HepG2 (cell line): Measurements from ENCODE around the gene MAPK8IP3. TPM values are rescaled to one million over a fixed set of nuclear protein-coding genes. Genes with fewer than 3 reads are reported as not detected.

Experiments
- ATAC-seq: fragments of 200-7000 bp; cut with Tn5 transposase; 3 replicates; pipeline ENCODE4 v1.9.1; 2020; ENCODE audit warnings: mild to moderate bottlenecking, moderate library complexity
- BruUV-seq: library from RNA; stranded (reverse); fragments of 400-500 nt; replicated peaks from 2 replicates; lab custom pipeline; 2021; lab: Mats Ljungman, UMichigan
- CTCF ChIA-PET: fragments of 300-600 bp; formaldehyde crosslinking; extraction: SDS; loops from one replicate; lab custom pipeline; 2021; ENCODE audit warnings: low total read pairs, inconsistent platforms, low intra/inter-chr PET ratio; lab: Yijun Ruan, JAX
- POLR2A ChIA-PET: fragments of 350-600 bp; sonication (Branson Sonifier 250); formaldehyde crosslinking; loops from one replicate; lab custom pipeline; 2020; ENCODE audit warnings: antibody characterized with exemption, inconsistent platforms; lab: Yijun Ruan, JAX
- DNase-seq: peaks from one replicate; pipeline ENCODE4 v3.0.0-alpha.2; 2015; ENCODE audit warnings: low spot score
- FAIRE-seq: peaks from 3 replicates; lab custom pipeline; 2011; peaks lifted over from hg19 to GRCh38; lab: Jason Lieb, UNC
- H2AFZ ChIP-seq: one replicate; pipeline ENCODE4 v1.6.1; 2011; ENCODE audit warnings: low read length, inconsistent platforms
- H3K27ac ChIP-seq: fragments of 300-600 bp; 3 replicates; pipeline ENCODE4 v1.8.0; 2011; ENCODE audit warnings: mixed run types, mild to moderate bottlenecking, mixed read lengths, low read length, inconsistent platforms; ENCODE audit not compliant: insufficient read depth; ENCODE audit errors: extremely low read length
- H3K27me3 ChIP-seq, 2 experiments: fragments of 200-600 bp in 1 of 2; 2 replicates in 1 of 2; 3 replicates in 1 of 2; pipeline versions ENCODE4 v1.6.0 to v1.8.0; 2011; ENCODE audit warnings: low read length in 2 of 2, mild to moderate bottlenecking in 2 of 2, moderate library complexity in 2 of 2, inconsistent platforms in 1 of 2; ENCODE audit not compliant: insufficient read depth in 2 of 2, control insufficient read depth in 1 of 2
- H3K36me3 ChIP-seq, 2 experiments: fragments of 200-600 bp in 1 of 2; replicated peaks in 1 of 2; 2 replicates in 1 of 2; 3 replicates in 1 of 2; pipeline versions ENCODE4 v1.5.1 to v1.8.0; 2011; ENCODE audit warnings: low read length in 2 of 2, inconsistent platforms in 1 of 2; ENCODE audit not compliant: insufficient read depth in 2 of 2, control insufficient read depth in 1 of 2
- H3K4me1 ChIP-seq: 2 replicates; pipeline ENCODE4 v1.5.1; 2012; ENCODE audit warnings: low read length, inconsistent platforms; ENCODE audit not compliant: insufficient read depth
- H3K4me2 ChIP-seq: 2 replicates; pipeline ENCODE4 v1.6.0; 2011; ENCODE audit warnings: low read depth, low read length, inconsistent platforms
- H3K4me3 ChIP-seq, 3 experiments: fragments of 200-600 bp in 1 of 3; sonication (generic), shearing (Covaris generic) in 1 of 3; replicated peaks in 1 of 3; 2 replicates each; pipeline ENCODE4 v1.5.1; 2011 to 2016; ENCODE audit warnings: low read length in 3 of 3, inconsistent platforms in 2 of 3, low read depth in 2 of 3, mild to moderate bottlenecking in 2 of 3, control low read depth in 1 of 3, mixed read lengths in 1 of 3; ENCODE audit not compliant: insufficient read depth in 1 of 3
- H3K79me2 ChIP-seq: one replicate; pipeline ENCODE4 v1.6.1; 2011; ENCODE audit warnings: low read length, inconsistent platforms; ENCODE audit not compliant: insufficient read depth
- H3K9ac ChIP-seq: 2 replicates; pipeline ENCODE4 v1.6.0; 2011; ENCODE audit warnings: mild to moderate bottlenecking, low read depth, low read length, inconsistent platforms; ENCODE audit not compliant: insufficient read depth
- H3K9me3 ChIP-seq: 2 replicates; pipeline ENCODE4 v1.5.1; 2012; ENCODE audit warnings: mild to moderate bottlenecking, low read length
- H4K20me1 ChIP-seq: 2 replicates; pipeline ENCODE4 v1.6.0; 2011; ENCODE audit warnings: inconsistent platforms, mild to moderate bottlenecking, low read length, moderate library complexity; ENCODE audit not compliant: insufficient read depth
- ATF3 ChIP-seq: sonication (generic); formaldehyde crosslinking; IDR thresholded peaks from 2 replicates; pipeline ENCODE4 v1.4.0; 2020; ENCODE audit warnings: missing genetic modification reagents
- BORCS8-MEF2B ChIP-seq: sonication (generic); formaldehyde crosslinking; IDR thresholded peaks from 2 replicates; pipeline ENCODE4 v1.8.0; 2022; ENCODE audit warnings: mild to moderate bottlenecking, missing genetic modification reagents
- FOXK1 ChIP-seq: sonication (generic); formaldehyde crosslinking; IDR thresholded peaks from 2 replicates; pipeline ENCODE4 v1.4.0; 2020; ENCODE audit warnings: low read depth, missing genetic modification reagents, borderline replicate concordance
- HNF1A ChIP-seq, 2 experiments: sonication (generic) in 1 of 2; formaldehyde crosslinking in 1 of 2; IDR thresholded peaks; 2 replicates each; pipeline versions ENCODE4 v1.4.0 to v1.6.1; 2016 to 2020; ENCODE audit warnings: borderline replicate concordance in 1 of 2, low read depth in 1 of 2, mild to moderate bottlenecking in 1 of 2, missing genetic modification reagents in 1 of 2
- REL ChIP-seq: sonication (generic); formaldehyde crosslinking; conservative IDR thresholded peaks from 2 replicates; pipeline ENCODE4 v1.8.0; 2022; ENCODE audit warnings: mild to moderate bottlenecking, missing genetic modification reagents, moderate library complexity
- RFX3 ChIP-seq: IDR thresholded peaks from 2 replicates; pipeline ENCODE4 v1.6.1; 2016; ENCODE audit warnings: missing biosample characterization, missing genetic modification reagents
- TBX3 ChIP-seq: fragments of 450-650 bp; IDR thresholded peaks from 2 replicates; pipeline ENCODE4 v1.6.1; 2017; ENCODE audit warnings: antibody characterized with exemption, mild to moderate bottlenecking, inconsistent platforms, borderline replicate concordance
- USF2 ChIP-seq, 2 experiments: sonication (generic) in 1 of 2; formaldehyde crosslinking in 1 of 2; IDR thresholded peaks; 2 replicates each; pipeline versions ENCODE4 v1.5.1 to v1.6.1; 2011 to 2020; ENCODE audit warnings: borderline replicate concordance in 1 of 2, low read depth in 1 of 2, low read length in 1 of 2, mild to moderate bottlenecking in 1 of 2, missing genetic modification reagents in 1 of 2, moderate library complexity in 1 of 2
- ZBTB49 ChIP-seq: sonication (generic); formaldehyde crosslinking; IDR thresholded peaks from 2 replicates; pipeline ENCODE4 v1.4.0; 2020; ENCODE audit warnings: missing genetic modification reagents, borderline replicate concordance
- ZFP90 ChIP-seq: sonication (generic); formaldehyde crosslinking; IDR thresholded peaks from 2 replicates; pipeline ENCODE4 v1.8.0; 2022; ENCODE audit warnings: missing genetic modification reagents, mild to moderate bottlenecking, inconsistent platforms, borderline replicate concordance
- WGBS: methylation state at CpG from one replicate; pipeline ENCODE4 v1.1.6; 2017; ENCODE audit warnings: low lambda C conversion rate; 5-methylcytosine and 5-hydroxymethylcytosine counted together
- in situ Hi-C: cut with HindIII; loops from 2 replicates; pipeline ENCODE4 v1.10.0; 2017; ENCODE audit warnings: low pct_unique_long_range_greater_than_20kb; ENCODE audit not compliant: extremely low pct_ligation_motif_present
- intact Hi-C: fragments of 100-400 bp; cut with micrococcal nuclease; formaldehyde crosslinking; loops from one replicate; pipeline ENCODE4 v1.10.0; 2022; ENCODE audit not compliant: unreplicated experiment
- polyA plus RNA-seq, 8 experiments: library from polyadenylated mRNA; depleted of rRNA in 3 of 8; stranded (reverse) in 7 of 8; unstranded in 1 of 8; fragments of >200 nt; fragmentation: Illumina TruSeq in 4 of 8; extraction: Trizol in 4 of 8; gene quantifications; 2 replicates each; pipeline versions ENCODE4 v1.2.1 to v1.2.3, GENCODE V29; 2011 to 2016; ENCODE audit warnings: low read depth in 4 of 8, missing spikeins in 1 of 8, mixed read lengths in 1 of 8; ENCODE audit not compliant: insufficient read depth in 1 of 8
- total RNA-seq, 5 experiments: library from RNA; depleted of rRNA; stranded (reverse); fragments of >200 nt; fragmentation: Illumina TruSeq; extraction: Trizol; gene quantifications; 2 replicates each; pipeline ENCODE4 v1.2.3, GENCODE V29; 2016; ENCODE audit warnings: low read depth in 1 of 5
- TF ChIP-seq, protein P1 (sequence below): sonication (generic); formaldehyde crosslinking; conservative IDR thresholded peaks from 2 replicates; pipeline ENCODE4 v1.8.0; 2022; ENCODE audit warnings: low read depth, missing genetic modification reagents

Gene MAPK8IP3
- total and polyA plus RNA-seq, 2 of the 13 experiments (the other 11 are each of a cell fraction or from before 2014, with no cell fraction given): 25.1 to 41.7 TPM

DNA sequence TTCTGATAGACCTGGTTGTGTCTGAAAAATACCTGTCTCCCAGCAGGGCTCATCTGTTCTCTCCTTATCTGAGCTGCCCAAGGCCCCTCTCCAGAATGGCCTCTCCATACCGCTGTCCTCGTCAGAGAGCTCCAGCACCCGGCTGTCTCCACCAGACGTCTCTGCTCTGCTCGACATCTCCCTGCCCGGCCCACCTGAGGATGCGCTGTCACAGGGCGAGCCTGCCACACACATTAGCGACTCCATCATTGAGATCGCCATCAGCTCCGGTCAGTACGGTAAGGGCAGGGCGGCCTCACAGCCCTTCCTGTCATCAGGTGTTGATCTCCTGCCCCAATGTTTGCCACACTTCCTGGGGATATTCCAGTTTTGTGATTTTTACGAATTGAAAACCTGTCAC is 38.1 kb upstream of the MAPK8IP3 start:
- no peaks in the 10 kb centered on the region for H3K27me3 ChIP-seq
- in situ Hi-C loops (no loop called here), intact Hi-C loops (no loop called here)
- H4K20me1 ChIP-seq: no peaks in the 10 kb centered on the region
- no peak overlapping the region for H2AFZ ChIP-seq
- H3K36me3 ChIP-seq: peaks cover 34 to 95% of the 10 kb centered on the region in 2 experiments
- ATAC-seq: no peak
- ChIA-PET CTCF (no interaction called here), POLR2A (interaction anchor here (1.2 kb wide), 1 partner anchor 10 kb away, joined by 6 read pairs; the partner anchor contains the start of gene JPT2)
- H3K79me2 ChIP-seq: no peaks in the 10 kb centered on the region
- H3K9me3 ChIP-seq: no peaks in the 10 kb centered on the region
- BruUV-seq: no TSS peak
- H3K4me1 ChIP-seq: no peaks in the 10 kb centered on the region
- no peak overlapping the region for H3K27ac ChIP-seq
- WGBS: 97% methylated on average over 14 of the region's 14 CpGs
- no peak overlapping the region for H3K4me2 ChIP-seq
- DNase-seq: no peak
- no peak overlapping the region for H3K4me3 ChIP-seq
- H3K9ac ChIP-seq: no peak overlapping the region
- no peak for FAIRE-seq
- no peak for TF ChIP-seq BORCS8-MEF2B (CRISPR knock-in tag)
- no peak for TF ChIP-seq FOXK1 (CRISPR knock-in tag)
- no peak for TF ChIP-seq ZBTB49 (CRISPR knock-in tag)
- TF ChIP-seq ATF3: no peak
- no peak for TF ChIP-seq HNF1A (IDR thresholded peaks at IDR 0.05; ENCODE audit: low read depth)
- TF ChIP-seq HNF1A (CRISPR knock-in tag; IDR thresholded peaks at IDR 0.05; ENCODE audit: borderline replicate concordance): no peak
- TF ChIP-seq USF2 (IDR thresholded peaks at IDR 0.05; ENCODE audit: low read depth, low read length): no peak
- TF ChIP-seq USF2 (CRISPR knock-in tag; IDR thresholded peaks at IDR 0.05; ENCODE audit: borderline replicate concordance): no peak
- TF ChIP-seq TBX3: no peak
- no peak for TF ChIP-seq ZFP90 (CRISPR knock-in tag)
- TF ChIP-seq, protein P1, sequence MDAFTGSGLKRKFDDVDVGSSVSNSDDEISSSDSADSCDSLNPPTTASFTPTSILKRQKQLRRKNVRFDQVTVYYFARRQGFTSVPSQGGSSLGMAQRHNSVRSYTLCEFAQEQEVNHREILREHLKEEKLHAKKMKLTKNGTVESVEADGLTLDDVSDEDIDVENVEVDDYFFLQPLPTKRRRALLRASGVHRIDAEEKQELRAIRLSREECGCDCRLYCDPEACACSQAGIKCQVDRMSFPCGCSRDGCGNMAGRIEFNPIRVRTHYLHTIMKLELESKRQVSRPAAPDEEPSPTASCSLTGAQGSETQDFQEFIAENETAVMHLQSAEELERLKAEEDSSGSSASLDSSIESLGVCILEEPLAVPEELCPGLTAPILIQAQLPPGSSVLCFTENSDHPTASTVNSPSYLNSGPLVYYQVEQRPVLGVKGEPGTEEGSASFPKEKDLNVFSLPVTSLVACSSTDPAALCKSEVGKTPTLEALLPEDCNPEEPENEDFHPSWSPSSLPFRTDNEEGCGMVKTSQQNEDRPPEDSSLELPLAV (CRISPR knock-in tag): no peak
- TF ChIP-seq REL (CRISPR knock-in tag): no peak
- no peak for TF ChIP-seq RFX3
